Measurements from ENCODE around the gene EPC2.

DNA sequence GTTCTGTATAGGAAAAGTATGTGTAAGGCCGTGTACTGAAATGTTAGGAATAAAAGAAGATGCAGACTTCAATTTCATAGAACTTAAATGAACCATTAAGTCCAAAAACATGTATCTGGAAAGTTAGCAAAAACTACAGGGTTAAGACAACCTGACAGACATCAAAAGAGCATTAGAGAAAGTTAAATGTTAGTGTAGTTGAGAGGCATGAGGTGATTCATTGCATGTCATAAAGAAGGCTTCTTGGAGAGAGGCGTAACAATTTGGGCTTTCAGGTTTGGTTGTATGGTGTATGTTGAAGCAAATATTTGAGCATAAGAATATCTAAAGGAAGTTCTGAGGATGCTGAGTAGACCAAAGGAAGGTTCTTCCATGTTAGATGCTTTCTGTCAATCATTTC, 6.3 kb downstream of the EPC2 start:
- TF ChIP-seq POLR2A (IDR thresholded peaks at IDR 0.05), result no peak
- TF ChIP-seq, protein P1, sequence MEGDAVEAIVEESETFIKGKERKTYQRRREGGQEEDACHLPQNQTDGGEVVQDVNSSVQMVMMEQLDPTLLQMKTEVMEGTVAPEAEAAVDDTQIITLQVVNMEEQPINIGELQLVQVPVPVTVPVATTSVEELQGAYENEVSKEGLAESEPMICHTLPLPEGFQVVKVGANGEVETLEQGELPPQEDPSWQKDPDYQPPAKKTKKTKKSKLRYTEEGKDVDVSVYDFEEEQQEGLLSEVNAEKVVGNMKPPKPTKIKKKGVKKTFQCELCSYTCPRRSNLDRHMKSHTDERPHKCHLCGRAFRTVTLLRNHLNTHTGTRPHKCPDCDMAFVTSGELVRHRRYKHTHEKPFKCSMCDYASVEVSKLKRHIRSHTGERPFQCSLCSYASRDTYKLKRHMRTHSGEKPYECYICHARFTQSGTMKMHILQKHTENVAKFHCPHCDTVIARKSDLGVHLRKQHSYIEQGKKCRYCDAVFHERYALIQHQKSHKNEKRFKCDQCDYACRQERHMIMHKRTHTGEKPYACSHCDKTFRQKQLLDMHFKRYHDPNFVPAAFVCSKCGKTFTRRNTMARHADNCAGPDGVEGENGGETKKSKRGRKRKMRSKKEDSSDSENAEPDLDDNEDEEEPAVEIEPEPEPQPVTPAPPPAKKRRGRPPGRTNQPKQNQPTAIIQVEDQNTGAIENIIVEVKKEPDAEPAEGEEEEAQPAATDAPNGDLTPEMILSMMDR (IDR thresholded peaks at IDR 0.05), result no peak
